HL-60/S4 treated with retinoic acid at 250 ng/mL for 4 days and 3 days (cell line): ENCODE data around the gene TRPT1.

Experiments
- in situ Hi-C: fragments of 300-500 bp; cut with MboI; formaldehyde crosslinking; loops from 2 replicates; pipeline ENCODE4 v1.7.0; 2022; ENCODE audit warnings: low sequenced_read_pairs

The TRPT1 gene

DNA sequence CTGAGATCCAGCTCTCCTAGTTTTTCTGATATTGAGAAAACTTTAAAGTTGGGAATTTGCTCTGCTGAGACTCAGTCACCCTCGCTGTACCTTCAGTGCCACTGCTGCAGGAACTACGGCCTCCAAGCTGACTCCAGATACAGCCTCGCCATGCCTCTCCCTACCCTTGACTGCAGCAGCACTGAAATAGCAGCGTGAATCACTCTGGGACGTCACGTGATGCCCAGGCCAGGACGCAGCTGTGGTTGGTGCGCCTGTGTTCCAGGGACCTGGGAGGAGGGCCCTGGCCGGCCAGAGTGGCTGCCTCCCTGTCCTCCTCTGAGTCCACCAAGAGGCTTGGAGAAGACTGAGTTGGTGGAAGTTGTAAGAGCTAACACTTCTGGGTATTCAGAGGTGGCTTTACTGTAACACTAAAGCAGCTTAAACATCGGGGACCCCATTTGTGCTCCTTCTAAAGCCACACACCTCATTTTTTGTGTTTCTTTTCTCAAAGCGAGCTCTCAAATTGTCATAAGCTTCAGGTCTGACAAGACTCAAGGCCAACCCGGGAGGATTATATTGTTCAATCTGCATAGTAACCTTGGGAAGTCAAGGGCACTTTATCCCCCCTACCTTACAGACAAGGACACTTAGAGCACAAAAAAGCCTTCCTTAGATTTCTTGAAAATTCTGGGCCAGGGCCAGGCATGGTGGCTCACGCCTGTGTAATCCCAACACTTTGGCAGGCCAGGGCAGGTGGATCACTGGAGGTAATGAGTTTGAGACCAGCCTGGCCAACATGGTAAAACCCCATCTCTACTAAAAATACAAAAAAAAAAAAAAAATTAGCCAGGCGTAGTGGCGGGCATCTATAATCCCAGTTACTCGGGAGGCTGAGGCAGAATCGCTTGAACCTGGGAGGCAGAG lies 44.2 kb downstream of the TRPT1 start:
- in situ Hi-C loops = no loop called here

DNA sequence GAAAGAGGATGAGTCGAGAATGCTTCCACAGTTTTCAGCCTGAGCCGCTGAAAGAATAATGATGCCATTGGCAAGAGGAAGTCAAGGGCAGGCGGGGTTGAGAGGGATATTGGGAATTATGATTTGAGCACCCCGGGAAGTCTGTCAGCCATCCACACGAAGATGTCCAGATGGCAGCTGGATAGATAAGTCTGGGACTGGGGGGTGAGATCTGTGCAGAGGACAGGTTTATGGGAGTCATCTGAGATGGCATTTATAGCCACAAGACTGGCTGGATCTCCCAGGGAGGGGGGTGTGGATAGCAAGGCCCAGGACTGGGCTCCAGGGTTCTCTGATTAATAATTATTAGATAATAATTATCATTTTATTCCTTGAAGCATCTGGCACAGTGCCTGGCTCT lies 45.1 kb downstream of the TRPT1 start:
- in situ Hi-C loops = no loop called here

DNA sequence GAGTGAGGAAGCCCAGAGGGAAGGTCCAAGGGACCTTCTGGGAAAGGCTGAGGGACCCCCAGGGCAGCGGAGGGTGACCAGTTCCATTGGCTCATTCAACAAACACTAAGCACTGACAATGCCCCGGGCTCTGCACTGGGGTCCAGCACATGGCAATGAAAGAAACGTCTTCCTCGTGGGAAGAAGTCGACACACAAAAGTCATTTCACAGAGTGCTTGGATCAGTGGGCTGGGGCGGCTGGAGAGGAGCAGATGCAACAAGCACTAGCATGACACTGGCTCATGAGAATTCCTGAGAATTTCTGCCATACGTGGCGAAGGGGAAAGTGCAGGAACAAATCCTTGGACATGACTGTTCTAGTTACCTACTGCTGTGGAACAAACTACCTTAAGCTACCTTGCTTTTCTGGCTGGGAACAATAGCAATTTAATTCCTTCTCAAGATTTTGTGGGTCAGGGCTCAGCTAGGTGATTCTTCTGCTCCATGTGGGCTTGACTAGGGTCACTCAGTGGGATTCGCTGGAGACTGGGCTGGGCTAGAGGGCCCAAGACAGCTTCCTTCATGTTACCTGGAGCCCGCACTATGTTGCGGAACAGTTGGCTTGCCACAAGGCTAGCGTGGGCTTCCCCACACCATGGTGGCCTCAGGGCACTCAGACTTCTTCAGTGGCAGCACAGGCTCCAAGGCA lies 46.9 kb downstream of the TRPT1 start:
- in situ Hi-C loops = no loop called here

DNA sequence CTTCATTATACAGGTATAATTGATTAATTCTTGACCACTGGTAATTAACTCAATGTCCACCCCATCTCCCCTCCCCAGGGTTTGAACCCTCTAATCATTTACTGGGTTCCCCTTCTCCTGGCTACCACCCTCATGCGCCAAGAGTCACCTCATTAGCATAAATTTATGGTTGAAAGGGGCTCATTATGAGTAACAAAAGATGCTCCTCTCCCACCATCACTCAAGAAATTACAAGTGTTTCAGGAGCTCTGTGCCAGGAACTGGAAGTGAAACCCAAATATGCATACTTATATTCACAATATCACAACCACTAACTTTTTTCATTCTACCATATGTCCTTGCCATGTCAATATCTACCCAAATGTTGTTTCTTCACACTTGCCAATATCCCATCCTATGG lies 47.8 kb downstream of the TRPT1 start:
- in situ Hi-C loops = no loop called here

DNA sequence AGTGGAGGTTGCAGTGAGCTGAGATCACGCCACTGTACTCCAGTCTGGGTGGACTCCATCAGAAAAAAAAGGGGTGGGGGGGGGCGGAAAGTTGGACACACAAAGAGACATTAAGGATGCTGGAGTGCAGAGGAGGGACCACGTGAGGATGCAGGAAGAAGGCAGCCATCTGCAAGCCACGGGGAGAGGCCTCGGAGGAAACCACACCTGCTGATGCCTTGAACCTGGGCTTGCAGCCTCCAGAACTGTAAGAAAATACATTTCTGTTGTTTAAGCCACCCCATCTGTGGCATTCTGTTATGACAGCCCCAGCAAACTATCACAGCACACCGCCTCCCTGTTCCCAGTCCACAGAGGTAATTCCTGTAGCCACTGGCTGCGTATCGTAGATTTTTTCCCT lies 49.2 kb downstream of the TRPT1 start:
- in situ Hi-C loops = no loop called here
